ENCODE data around the gene MAFB.

Gene MAFB

DNA sequence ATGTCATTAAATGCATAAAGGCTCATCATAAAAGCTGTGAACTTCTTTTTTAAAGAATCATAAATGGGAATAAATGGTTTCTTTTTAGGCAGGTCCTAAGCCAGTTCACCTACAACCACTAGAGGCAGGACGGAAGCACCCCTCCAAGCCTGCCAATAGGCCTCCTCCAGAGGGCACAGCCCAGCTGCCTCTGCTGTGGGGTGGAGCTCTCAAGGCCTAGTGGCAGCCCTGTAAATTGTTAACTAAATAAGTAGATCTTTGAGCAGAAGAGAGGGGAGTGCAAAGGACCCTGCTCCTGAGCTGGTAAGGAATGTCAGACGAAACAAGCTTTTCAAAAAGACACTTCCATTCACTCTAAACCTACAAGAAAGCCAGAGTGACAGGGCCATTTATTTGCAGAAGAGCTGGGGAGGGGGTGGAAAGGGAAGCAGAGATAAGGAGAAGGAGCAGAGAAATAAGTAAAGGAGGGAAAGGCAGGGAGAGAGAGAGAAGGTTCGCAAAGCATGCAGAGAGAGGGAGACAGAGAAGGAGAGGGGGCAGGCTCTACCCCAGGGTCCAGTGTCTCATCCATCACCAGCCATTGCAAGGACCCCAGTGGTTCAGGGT is 18.0 kb upstream of the MAFB start:
- TF ChIP-seq, protein P1, sequence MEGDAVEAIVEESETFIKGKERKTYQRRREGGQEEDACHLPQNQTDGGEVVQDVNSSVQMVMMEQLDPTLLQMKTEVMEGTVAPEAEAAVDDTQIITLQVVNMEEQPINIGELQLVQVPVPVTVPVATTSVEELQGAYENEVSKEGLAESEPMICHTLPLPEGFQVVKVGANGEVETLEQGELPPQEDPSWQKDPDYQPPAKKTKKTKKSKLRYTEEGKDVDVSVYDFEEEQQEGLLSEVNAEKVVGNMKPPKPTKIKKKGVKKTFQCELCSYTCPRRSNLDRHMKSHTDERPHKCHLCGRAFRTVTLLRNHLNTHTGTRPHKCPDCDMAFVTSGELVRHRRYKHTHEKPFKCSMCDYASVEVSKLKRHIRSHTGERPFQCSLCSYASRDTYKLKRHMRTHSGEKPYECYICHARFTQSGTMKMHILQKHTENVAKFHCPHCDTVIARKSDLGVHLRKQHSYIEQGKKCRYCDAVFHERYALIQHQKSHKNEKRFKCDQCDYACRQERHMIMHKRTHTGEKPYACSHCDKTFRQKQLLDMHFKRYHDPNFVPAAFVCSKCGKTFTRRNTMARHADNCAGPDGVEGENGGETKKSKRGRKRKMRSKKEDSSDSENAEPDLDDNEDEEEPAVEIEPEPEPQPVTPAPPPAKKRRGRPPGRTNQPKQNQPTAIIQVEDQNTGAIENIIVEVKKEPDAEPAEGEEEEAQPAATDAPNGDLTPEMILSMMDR (IDR thresholded peaks at IDR 0.05; ENCODE audit: insufficient read depth, low read length, missing control alignments): no peak
- H3K4me3 ChIP-seq (ENCODE audit: low read depth, low read length): no peak overlapping the region
- no peak for DNase-seq (ENCODE audit: low read depth, low spot score)
- ChIA-PET POLR2A (no interaction called here), CTCF (interaction anchor here (2.4 kb wide), 1 partner anchor 17 kb away, joined by 9 read pairs; the partner anchor contains the start of gene MAFB)

DNA sequence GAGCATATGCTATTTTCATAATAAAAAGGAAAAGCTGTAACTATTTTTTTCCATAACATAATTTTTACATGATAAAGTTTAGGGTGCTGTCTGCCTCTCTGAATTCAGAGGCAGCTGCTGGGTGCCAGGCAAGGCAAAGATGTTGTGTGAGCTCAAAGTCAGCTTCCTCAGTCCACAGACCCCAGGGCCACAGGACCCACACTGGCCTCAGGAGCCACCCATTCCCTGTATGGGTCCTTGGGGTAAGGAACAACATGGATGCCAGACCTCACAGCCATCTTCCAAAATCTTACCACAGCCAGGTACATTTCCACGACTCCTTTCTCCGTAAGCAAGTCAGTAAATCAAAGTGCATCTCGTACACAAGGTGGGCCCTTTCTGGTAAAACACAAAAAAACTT is 16.4 kb upstream of the MAFB start:
- ChIA-PET CTCF (interaction anchor here (1.6 kb wide), 1 partner anchor 15 kb away, joined by 6 read pairs; no protein-coding TSS in a partner anchor), POLR2A (no interaction called here)
- TF ChIP-seq, protein P1 (IDR thresholded peaks at IDR 0.05; ENCODE audit: insufficient read depth, low read length, missing control alignments): no peak
- no peak overlapping the region for H3K4me3 ChIP-seq (ENCODE audit: low read depth, low read length)
- DNase-seq (ENCODE audit: low read depth, low spot score): no peak

DNA sequence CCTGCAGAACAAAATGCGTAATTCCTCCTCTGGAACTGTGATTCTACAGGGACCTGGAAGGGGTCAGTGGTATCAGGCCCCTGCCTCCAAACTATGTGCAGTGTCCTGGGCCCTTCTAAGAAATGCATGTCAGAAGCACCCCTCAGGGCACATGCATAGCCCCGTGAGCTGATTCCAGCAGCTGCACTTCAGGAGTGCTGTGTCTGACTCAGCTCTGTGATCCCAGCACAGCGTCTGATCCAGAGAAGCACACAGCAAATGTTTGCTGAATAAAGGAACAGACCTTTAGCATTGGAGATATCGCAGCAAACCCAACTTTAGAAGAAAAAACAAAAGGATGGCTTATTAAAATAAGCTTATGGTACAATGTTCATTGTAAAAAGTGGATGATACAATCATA is 15.8 kb upstream of the MAFB start:
- TF ChIP-seq, protein P1 (IDR thresholded peaks at IDR 0.05; ENCODE audit: insufficient read depth, low read length, missing control alignments): no peak
- no peak overlapping the region for H3K4me3 ChIP-seq (ENCODE audit: low read depth, low read length)
- DNase-seq (ENCODE audit: low read depth, low spot score): no peak
- POLR2A ChIA-PET: no interaction called here
- CTCF ChIA-PET: interaction anchor here (1.6 kb wide), 1 partner anchor 15 kb away, joined by 6 read pairs; no protein-coding TSS in a partner anchor

DNA sequence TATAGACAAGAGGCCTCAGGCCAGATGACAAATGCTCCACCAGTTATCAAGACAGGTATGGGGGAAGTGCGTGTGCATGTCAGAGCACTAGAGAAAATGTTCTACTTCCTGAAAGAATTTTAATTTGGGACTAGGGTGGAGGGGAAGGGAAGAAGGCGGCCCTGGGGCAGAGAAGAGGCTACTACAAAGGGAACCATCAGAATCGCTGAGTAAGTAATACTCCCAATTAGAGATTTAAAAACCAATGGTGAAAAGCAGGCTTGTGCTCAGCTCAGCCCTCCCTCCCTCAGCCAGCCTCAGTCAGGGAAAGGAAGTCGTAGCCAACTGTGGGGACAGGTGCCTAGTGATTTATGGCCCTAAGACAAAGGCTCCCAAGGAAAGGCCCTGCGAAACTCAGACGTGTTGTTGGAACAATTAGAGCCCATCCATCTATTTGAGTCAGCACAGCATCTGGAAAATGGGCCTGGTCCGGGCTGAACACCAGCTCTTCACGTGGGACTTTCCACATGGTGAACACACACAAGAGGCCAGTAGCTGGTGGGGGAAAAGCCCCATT is 15.0 kb upstream of the MAFB start:
- no peak for DNase-seq (ENCODE audit: low read depth, low spot score)
- TF ChIP-seq, protein P1 (IDR thresholded peaks at IDR 0.05; ENCODE audit: insufficient read depth, low read length, missing control alignments): no peak
- no peak overlapping the region for H3K4me3 ChIP-seq (ENCODE audit: low read depth, low read length)
- POLR2A ChIA-PET: no interaction called here
- CTCF ChIA-PET: interaction anchor here (1.6 to 3.0 kb wide), 2 partner anchors 14 to 259 kb away, joined by 6 to 8 read pairs; no protein-coding TSS in a partner anchor

DNA sequence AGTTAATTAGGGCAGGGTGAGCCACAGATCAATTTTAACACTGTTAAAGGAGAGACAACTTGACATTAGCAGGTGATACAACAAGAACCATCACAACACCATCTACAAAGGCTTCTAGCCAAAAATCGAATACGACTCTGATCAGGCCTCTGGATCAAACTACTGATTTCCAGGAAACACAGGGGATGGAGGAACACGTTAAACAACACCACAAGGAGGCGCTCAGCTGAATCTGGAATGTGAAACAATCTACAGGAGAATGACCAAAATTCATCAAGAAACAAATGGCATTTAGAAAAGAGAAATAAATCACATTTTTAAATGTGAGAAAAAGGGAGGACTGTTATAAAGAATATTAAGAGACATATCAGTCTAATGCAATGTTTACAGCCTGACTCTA is 13.5 kb upstream of the MAFB start:
- no peak for DNase-seq (ENCODE audit: low read depth, low spot score)
- CTCF ChIA-PET: interaction anchor here (1.1 to 3.0 kb wide), 3 partner anchors 39 to 260 kb away, joined by 3 to 8 read pairs (median 4); no protein-coding TSS in a partner anchor
- TF ChIP-seq, protein P1 (IDR thresholded peaks at IDR 0.05; ENCODE audit: insufficient read depth, low read length, missing control alignments): no peak
- POLR2A ChIA-PET: no interaction called here
- H3K4me3 ChIP-seq (ENCODE audit: low read depth, low read length): no peak overlapping the region

DNA sequence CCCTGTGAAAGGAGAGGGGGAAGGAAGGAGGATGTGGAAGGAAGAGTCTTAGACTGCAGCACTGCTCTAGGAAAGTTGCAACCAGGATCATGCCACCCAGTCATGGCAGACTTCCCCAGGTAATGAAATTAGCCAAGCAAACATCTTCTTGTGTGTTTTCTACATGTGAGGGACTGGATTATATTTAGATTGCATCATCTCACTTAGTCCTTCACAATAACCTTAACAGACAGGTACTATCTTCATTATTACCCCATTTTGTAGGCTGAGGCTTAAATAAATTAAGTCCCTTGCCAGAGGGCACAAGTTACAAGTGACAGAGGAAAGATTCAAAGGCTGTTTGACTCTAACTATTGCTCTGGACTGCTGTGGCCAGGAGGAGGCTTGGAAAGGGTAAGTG is 9.7 kb upstream of the MAFB start:
- CTCF ChIA-PET: no interaction called here
- TF ChIP-seq, protein P1 (IDR thresholded peaks at IDR 0.05; ENCODE audit: insufficient read depth, low read length, missing control alignments): no peak
- DNase-seq (ENCODE audit: low read depth, low spot score): no peak
- H3K4me3 ChIP-seq (ENCODE audit: low read depth, low read length): no peak overlapping the region
- POLR2A ChIA-PET: no interaction called here
